ENCODE data around the gene LDHAL6B.

GRCh38 chr15:59168536-59168935, 38.1 kb upstream of the LDHAL6B start:
- TF ChIP-seq RBBP5 (IDR thresholded peaks at IDR 0.05; ENCODE audit: borderline replicate concordance, low read depth, low read length) = no peak
- TF ChIP-seq POLR2A (IDR thresholded peaks at IDR 0.05; ENCODE audit: control extremely low read depth in 1 of 2, low read depth in 2 of 2, low read length in 2 of 2) = no peak
- TF ChIP-seq CREB1 (IDR thresholded peaks at IDR 0.05) = no peak
- TF ChIP-seq RAD21 (IDR thresholded peaks at IDR 0.05 in 1 of 2, conservative IDR thresholded peaks at IDR 0.05 in 1 of 2; ENCODE audit: low read depth in 2 of 2, low read length in 2 of 2) = no peak
- TF ChIP-seq CTCF (IDR thresholded peaks at IDR 0.05; ENCODE audit: control extremely low read depth in 1 of 3, insufficient read depth in 1 of 3, low read depth in 1 of 3, low read length in 3 of 3) = no peak
- no peak for TF ChIP-seq KDM4A (IDR thresholded peaks at IDR 0.05; ENCODE audit: low read depth, low read length, severe bottlenecking)

Measured in H1 (cell line).